Endothelial cell of umbilical vein (primary cell): ENCODE measurements around the gene TP73.

Experiments used
- CTCF ChIP-seq, 2 donors: IDR thresholded peaks; 1 replicate in 1 of 2; 2 replicates in 1 of 2; pipeline ENCODE4 v1.5.1; 2011; ENCODE audit warnings: low read length in 2 of 2, mild to moderate bottlenecking in 2 of 2, moderate library complexity in 2 of 2, control low read depth in 1 of 2, inconsistent platforms in 1 of 2, low read depth in 1 of 2; ENCODE audit not compliant: insufficient read depth in 1 of 2; ENCODE audit errors: extremely low read depth in 1 of 2
- EZH2 ChIP-seq: IDR thresholded peaks from 2 replicates; pipeline ENCODE4 v1.6.1; 2012; ENCODE audit warnings: borderline replicate concordance, low read depth, mild to moderate bottlenecking, moderate library complexity, low read length, inconsistent platforms; ENCODE audit not compliant: severe bottlenecking
- POLR2A ChIP-seq: IDR thresholded peaks from 2 replicates; pipeline ENCODE4 v1.6.1; 2012; ENCODE audit warnings: low read depth, mild to moderate bottlenecking, control low read depth, low read length
- POLR2AphosphoS5 ChIP-seq: IDR thresholded peaks from 2 replicates; pipeline ENCODE4 v1.6.1; 2012; ENCODE audit warnings: low read depth, mild to moderate bottlenecking, control low read depth, low read length, moderate library complexity; ENCODE audit not compliant: insufficient read depth

- TF ChIP-seq EZH2 (no peak), CTCF (IDR thresholded peaks at IDR 0.05; ENCODE audit: extremely low read depth in 1 of 2, insufficient read depth in 1 of 2, low read depth in 1 of 2, low read length in 2 of 2) (no peak), POLR2AphosphoS5 (no peak), POLR2A (no peak)
Measured at GRCh38 chr1:3777647-3778589, 125.6 kb downstream of the TP73 start.
